ENCODE results near the gene PMM2.

The PMM2 gene

DNA sequence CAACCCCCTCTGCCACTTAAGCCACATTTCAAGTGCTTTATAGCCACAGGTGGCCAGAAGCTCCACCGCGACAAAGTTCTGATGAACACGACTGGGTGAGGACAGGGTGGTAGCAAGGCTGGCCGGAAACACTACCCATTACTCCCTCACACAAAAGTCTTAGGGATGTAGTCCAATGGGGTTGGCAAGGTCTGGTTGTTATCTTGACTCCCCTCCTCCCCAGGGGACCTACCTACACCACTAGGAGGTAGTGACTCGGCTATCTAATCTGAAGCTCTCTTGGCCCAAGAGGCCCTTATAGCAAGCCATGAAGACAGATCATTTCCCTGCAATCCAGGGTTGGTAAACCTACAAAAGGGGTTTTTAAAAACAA lies 92.9 kb downstream of the PMM2 start:
- DNase-seq = no peak

DNA sequence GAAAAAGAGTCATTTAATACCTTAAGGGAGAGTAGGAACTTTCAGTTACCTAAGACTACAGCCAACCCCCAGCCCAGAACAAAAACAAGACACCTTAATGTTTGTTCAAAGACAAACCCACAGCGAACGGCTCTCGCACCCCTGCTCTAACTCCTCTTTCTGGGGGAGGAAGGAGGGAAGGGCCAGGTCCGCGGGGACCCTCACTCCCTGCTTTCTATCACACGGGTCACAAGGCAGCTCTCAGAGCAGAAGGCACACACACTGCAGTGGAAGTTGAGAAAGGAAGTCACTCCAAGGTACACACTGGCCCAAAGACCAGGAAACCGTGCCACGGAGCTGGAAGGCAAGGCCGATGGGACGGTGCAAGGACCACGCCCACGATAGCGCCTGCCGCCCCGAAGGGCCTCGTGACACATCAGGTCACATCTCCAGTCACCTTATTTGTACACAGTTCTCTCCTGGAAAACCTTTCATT lies 94.5 kb downstream of the PMM2 start:
- no peak for DNase-seq

DNA sequence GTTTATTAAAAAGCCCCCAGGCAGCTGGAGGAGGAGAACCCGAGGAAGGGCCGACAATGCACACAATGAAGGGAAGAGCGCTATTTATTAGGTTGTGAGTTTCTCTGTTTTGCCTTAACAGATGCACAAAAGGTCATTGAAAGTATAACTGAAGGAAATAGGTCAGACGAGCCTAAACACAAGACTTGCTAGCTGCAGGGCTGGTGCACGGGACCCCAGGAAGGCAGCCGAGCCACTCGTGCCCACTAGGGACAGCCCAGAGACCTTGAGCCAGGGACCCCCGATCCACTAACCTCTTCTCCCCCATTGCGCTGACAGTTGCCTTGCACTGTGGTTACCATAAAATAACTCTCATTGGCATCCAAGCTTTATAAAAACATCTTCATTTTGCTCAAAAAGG lies 95.8 kb downstream of the PMM2 start:
- DNase-seq = no peak

DNA sequence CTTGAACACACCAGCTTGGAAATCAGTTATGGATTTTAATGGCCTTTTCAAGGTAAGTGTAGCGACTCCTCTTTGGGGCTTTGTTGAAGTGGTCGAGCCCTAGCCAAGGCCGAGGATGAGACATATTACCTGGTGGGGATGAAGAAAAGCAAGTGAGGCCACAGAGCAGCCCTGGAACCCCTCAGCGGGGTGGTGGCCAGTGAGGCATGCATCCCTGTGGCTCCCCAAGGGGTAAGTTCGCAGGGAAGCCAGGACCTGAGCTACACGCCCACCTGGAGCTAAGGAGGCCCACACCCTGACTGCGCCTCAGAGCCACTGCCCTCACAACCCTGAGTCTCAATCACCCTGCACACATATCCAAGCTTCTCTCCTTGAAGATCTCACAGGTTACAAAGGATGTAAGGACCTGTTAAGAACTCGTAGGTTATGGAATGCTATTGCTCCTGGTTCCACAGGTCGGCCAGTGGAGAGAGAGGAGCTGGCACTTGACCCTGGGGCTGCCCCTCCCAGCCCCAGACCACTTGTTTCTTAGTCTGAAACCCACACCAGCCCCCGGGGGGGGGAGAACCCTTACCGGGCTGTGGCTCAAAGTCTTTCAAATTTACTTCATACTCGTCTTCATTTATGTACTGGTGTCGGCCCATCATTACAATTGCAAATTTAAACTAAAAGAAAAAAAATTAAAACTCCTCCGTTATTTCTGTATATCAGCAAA lies 96.5 kb downstream of the PMM2 start:
- DNase-seq = no peak

DNA sequence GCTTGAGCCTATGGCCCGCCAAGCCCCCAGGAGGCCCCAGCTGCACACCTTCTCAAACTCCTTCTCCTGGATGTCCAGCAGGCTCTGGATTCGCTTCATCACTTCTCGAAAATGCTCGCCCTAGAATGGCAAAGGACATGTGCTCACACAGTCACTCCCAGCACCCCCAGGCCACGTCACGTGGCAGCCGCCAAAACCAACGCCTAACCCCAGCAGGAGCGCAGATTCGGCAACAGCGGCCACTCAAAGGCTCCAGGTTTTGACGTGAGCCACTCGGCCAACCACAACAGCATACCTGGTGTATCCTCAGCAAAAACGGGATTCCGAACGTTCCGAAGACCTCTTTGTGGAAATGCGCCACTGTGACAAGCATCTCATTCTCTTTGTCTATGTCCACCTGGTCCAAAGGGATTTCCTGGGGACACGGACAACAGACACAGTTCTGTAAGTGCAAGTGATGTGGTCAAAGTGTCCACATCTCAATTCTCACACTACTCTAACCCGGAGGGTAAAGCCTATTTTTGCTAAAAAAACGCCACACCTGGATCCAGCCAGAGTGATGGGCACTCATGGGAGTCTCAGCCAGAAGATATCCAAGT lies 97.2 kb downstream of the PMM2 start:
- no peak for DNase-seq

DNA sequence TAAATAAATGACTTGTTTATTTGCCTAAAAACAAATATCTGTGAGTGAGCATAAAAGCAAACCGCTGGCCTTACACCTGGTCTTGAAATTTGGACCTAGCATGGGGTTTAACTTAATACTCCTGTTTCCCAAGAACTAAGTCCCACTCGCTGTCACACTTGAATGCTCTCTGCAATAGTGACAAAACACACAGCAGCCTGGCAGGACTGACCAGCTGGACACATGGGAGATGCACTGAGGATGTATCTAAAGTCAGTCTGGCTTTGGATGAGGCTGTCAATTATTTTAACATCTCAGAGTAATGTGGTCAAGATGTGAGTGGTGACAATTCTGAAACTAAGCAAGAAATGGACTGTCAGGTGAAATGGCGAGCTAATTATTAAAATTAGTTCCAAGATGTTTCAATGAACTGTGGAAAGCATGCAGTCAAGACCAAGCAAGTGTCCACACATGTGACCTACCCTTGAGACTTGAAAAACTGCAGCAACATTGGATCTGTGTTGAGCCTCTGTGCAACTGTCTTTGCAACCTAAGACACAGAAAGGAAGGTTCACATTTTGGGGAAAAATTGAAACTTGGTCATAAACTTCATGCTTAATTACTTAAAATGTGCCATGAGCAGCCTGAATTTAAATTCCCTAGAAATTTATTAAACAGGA lies 101.2 kb downstream of the PMM2 start:
- no peak for DNase-seq

Measured in DMS153 (cell line).